ENCODE data around the gene KIF21A. TPM values are rescaled to one million over a fixed set of nuclear protein-coding genes. Genes with fewer than 3 reads are reported as not detected.
"Not testable (repeated sequence)": the region's sequence is repeated elsewhere in the genome, so short reads cannot be mapped to it uniquely, and the experiment has no call there.

KIF21A gene
- total RNA-seq, 1 donor, result 4.3 TPM

DNA sequence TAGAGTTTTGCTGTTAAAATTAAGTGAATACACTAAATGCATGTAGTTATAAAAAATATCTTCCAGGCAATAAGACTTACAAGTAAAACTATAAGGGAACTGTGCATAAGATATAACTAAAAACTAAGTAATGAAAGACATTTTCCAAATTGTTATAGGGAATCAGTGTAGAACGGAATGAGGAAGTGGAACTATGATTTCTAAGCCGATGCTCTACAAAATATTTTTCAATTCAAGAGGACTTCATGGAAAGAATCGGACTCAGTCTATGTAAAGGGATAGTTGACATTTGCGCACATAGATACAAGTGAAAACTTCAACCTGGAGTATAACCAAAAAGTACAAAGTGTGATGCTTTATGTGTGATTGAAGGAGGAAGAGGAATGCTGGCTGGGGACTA is 40.1 kb upstream of the KIF21A start:
- Histone ChIP-seq H3K79me2 (ENCODE audit: insufficient read depth, low read length) (no peaks in the 10 kb centered on the region), H3K4me1 (ENCODE audit: insufficient read depth, low read length) (no peaks in the 10 kb centered on the region), H3K27ac (ENCODE audit: low read depth, low read length) (no peak overlapping the region), H3K4me2 (ENCODE audit: insufficient read depth, low read length) (no peak overlapping the region), H3K4me3 (ENCODE audit: insufficient read depth, low read length) (no peak overlapping the region), H4K20me1 (ENCODE audit: insufficient read depth, low read length) (no peaks in the 10 kb centered on the region), H3K36me3 (ENCODE audit: insufficient read depth, low read length) (no peaks in the 10 kb centered on the region), H3K9me3 (ENCODE audit: low read depth, low read length) (no peaks in the 10 kb centered on the region), H3K27me3 (ENCODE audit: insufficient read depth, low read length) (no peaks in the 10 kb centered on the region), H2AFZ (ENCODE audit: low read length) (no peak overlapping the region)
- DNase-seq (ENCODE audit: insufficient read length, low spot score, missing footprints), result no peak
- TF ChIP-seq, protein P1, sequence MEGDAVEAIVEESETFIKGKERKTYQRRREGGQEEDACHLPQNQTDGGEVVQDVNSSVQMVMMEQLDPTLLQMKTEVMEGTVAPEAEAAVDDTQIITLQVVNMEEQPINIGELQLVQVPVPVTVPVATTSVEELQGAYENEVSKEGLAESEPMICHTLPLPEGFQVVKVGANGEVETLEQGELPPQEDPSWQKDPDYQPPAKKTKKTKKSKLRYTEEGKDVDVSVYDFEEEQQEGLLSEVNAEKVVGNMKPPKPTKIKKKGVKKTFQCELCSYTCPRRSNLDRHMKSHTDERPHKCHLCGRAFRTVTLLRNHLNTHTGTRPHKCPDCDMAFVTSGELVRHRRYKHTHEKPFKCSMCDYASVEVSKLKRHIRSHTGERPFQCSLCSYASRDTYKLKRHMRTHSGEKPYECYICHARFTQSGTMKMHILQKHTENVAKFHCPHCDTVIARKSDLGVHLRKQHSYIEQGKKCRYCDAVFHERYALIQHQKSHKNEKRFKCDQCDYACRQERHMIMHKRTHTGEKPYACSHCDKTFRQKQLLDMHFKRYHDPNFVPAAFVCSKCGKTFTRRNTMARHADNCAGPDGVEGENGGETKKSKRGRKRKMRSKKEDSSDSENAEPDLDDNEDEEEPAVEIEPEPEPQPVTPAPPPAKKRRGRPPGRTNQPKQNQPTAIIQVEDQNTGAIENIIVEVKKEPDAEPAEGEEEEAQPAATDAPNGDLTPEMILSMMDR (IDR thresholded peaks at IDR 0.05; ENCODE audit: extremely low read depth, low read depth, low read length), result no peak

DNA sequence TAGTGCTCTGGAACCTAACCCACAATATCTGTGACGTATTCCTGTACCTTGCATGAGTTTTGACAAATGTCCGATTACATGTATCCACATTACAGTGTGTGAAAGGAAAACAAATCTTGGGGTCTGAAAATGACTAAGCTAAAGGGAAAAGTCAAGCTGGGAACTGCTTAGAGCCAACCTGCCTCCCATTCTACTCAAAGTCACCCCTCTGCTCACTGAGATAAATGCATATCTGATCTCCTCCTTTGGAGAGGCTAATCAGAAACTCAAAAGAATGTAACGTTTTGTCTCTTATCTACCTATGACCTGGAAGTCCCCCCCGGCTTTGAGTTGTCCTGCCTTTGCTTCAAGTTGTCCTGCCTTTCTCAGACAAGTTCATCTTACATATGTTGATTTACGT is 34.0 kb upstream of the KIF21A start:
- H3K4me3 ChIP-seq (ENCODE audit: insufficient read depth, low read length), result no peak overlapping the region
- no peaks in the 10 kb centered on the region for H3K79me2 ChIP-seq (ENCODE audit: insufficient read depth, low read length)
- H3K9me3 ChIP-seq (ENCODE audit: low read depth, low read length), result no peaks in the 10 kb centered on the region
- H3K27ac ChIP-seq (ENCODE audit: low read depth, low read length), result no peak overlapping the region
- no peaks in the 10 kb centered on the region for H3K27me3 ChIP-seq (ENCODE audit: insufficient read depth, low read length)
- TF ChIP-seq, protein P1 (IDR thresholded peaks at IDR 0.05; ENCODE audit: extremely low read depth, low read depth, low read length), result no peak
- no peak overlapping the region for H2AFZ ChIP-seq (ENCODE audit: low read length)
- no peaks in the 10 kb centered on the region for H3K36me3 ChIP-seq (ENCODE audit: insufficient read depth, low read length)
- DNase-seq (ENCODE audit: insufficient read length, low spot score, missing footprints), result no peak
- no peaks in the 10 kb centered on the region for H3K4me1 ChIP-seq (ENCODE audit: insufficient read depth, low read length)
- H3K4me2 ChIP-seq (ENCODE audit: insufficient read depth, low read length), result no peak overlapping the region
- no peaks in the 10 kb centered on the region for H4K20me1 ChIP-seq (ENCODE audit: insufficient read depth, low read length)

DNA sequence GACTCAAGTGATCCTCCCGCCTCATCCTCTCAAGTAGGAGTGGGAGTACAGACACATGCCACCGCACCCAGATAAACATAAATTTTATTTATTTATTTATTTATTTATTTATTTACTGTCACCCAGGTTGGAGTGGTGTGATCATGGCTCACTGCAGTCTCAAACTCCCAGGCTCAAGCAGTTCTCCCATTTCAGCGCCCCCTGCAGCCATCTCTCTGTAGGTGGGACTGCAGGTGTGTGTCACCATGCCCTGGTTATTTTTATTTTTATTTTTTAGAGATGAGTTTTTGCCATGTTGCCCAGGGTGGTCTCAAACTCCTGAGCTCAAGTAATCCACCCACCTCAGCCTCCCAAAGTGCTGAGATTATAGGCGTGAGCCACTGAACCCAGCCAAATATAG is 33.2 kb upstream of the KIF21A start:
- Histone ChIP-seq H3K4me2 (ENCODE audit: insufficient read depth, low read length) (no peak overlapping the region), H3K27ac (ENCODE audit: low read depth, low read length) (no peak overlapping the region), H3K36me3 (ENCODE audit: insufficient read depth, low read length) (no peaks in the 10 kb centered on the region), H3K4me1 (ENCODE audit: insufficient read depth, low read length) (no peaks in the 10 kb centered on the region), H3K27me3 (ENCODE audit: insufficient read depth, low read length) (no peaks in the 10 kb centered on the region), H2AFZ (ENCODE audit: low read length) (no peak overlapping the region), H3K79me2 (ENCODE audit: insufficient read depth, low read length) (no peaks in the 10 kb centered on the region), H3K4me3 (ENCODE audit: insufficient read depth, low read length) (no peak overlapping the region), H3K9me3 (ENCODE audit: low read depth, low read length) (no peaks in the 10 kb centered on the region), H4K20me1 (ENCODE audit: insufficient read depth, low read length) (no peaks in the 10 kb centered on the region)
- no peak for DNase-seq (ENCODE audit: insufficient read length, low spot score, missing footprints)
- TF ChIP-seq, protein P1 (IDR thresholded peaks at IDR 0.05; ENCODE audit: extremely low read depth, low read depth, low read length), result no peak

DNA sequence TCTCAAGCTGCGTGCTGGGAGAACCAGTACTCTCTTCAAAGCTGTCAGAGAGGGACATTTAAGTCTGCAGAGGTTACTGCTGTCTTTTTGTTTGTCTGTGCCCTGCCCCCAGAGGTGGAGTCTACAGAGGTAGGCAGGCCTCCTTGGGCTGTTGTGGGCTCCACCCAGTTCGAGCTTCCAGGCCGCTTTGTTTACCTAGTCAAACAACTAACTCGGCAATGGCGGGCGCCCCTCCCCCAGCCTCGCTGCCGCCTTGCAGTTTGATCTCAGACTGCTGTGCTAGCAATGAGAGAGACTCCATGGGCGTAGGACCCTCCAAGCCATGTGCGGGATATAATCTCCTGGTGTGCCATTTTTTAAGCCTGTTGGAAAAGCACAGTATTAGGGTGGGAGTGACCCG is 32.2 kb upstream of the KIF21A start:
- H3K9me3 ChIP-seq (ENCODE audit: low read depth, low read length); H3K4me2 ChIP-seq (ENCODE audit: insufficient read depth, low read length); H3K4me1 ChIP-seq (ENCODE audit: insufficient read depth, low read length); H3K27ac ChIP-seq (ENCODE audit: low read depth, low read length); H3K36me3 ChIP-seq (ENCODE audit: insufficient read depth, low read length); H3K4me3 ChIP-seq (ENCODE audit: insufficient read depth, low read length); H2AFZ ChIP-seq (ENCODE audit: low read length); H3K79me2 ChIP-seq (ENCODE audit: insufficient read depth, low read length); H4K20me1 ChIP-seq (ENCODE audit: insufficient read depth, low read length); H3K27me3 ChIP-seq (ENCODE audit: insufficient read depth, low read length); DNase-seq (ENCODE audit: insufficient read length, low spot score, missing footprints): not testable (repeated sequence)

All from osteoblast (primary cell).